ENCODE results near the gene GADL1.

- TF ChIP-seq CTCF (IDR thresholded peaks at IDR 0.05): no peak
- TF ChIP-seq POLR2A (IDR thresholded peaks at IDR 0.05): no peak
Measured at GRCh38 chr3:30760737-30761136, 133.7 kb downstream of the GADL1 start.
